GM18520 (cell line): ENCODE measurements around the gene MAP3K14.

Experiments
- ATAC-seq: cut with Tn5 transposase; IDR thresholded peaks from one replicate; pipeline ENCODE4 v1.9.1; 2021; ENCODE audit not compliant: unreplicated experiment

Gene MAP3K14

GRCh38 chr17:45317111-45317928, 500 bp upstream of the MAP3K14 start:
- ATAC-seq, result peak; percentile 61

DNA sequence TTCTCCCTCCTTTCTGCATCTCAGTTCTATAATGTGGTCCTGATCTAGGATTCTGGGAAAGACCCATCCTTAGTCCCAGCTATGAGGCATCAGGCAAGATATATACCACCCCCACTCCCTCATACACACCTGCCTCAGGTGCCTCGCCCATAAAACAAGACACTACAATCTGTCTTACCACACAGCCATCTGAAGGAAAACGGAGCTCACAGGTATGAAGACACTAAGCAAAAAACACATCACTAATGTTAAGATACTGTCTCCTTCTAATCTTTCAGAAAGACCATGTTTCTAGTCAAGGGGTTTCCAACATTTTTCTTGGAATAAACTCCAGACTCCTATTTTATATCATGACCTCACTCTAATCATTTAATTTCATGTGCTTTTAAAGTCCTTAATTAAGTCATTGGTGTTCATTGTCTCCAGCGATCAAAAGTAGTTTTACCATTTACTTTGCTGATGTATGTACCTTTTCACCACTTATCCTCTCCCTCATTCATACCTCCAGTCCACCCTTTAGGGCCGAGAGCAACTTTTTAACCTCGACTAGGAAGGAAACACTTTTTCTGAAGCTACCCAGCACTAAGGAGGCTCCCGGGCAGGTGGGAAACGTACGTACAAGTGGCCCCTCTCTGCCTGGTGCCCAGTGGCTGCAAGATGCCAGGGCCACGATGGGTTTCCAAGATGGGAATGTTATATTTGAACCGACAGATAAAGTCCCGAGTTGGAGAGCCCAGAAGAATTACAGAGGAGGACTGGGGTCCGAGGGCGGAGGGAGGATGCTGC, 979 bp downstream of the MAP3K14 start:
- ATAC-seq, result no peak

- no peak for ATAC-seq
These were observed 1.8 kb downstream of the MAP3K14 start for GRCh38 chr17:45314741-45315647.

GRCh38 chr17:45313996-45314740, 2.7 kb downstream of the MAP3K14 start:
- no peak for ATAC-seq

DNA sequence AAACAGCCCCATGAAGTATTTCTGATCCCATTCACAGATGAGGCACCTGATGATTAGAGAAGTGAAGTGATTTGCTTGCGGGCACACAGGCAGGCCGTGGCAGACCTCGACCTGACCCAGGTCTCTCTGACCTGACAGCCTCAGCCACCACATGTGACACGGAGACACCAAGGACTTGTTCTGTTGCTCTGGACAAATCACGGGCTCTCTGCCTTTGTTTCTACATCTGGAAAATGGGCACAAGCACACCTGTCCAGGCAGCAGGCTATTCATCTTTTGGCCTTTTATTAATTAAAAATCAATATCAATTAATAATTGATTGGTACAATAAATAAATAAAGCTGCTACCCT, 3.4 kb downstream of the MAP3K14 start:
- no peak for ATAC-seq

GRCh38 chr17:45312477-45313420, 4.1 kb downstream of the MAP3K14 start:
- ATAC-seq, result no peak

DNA sequence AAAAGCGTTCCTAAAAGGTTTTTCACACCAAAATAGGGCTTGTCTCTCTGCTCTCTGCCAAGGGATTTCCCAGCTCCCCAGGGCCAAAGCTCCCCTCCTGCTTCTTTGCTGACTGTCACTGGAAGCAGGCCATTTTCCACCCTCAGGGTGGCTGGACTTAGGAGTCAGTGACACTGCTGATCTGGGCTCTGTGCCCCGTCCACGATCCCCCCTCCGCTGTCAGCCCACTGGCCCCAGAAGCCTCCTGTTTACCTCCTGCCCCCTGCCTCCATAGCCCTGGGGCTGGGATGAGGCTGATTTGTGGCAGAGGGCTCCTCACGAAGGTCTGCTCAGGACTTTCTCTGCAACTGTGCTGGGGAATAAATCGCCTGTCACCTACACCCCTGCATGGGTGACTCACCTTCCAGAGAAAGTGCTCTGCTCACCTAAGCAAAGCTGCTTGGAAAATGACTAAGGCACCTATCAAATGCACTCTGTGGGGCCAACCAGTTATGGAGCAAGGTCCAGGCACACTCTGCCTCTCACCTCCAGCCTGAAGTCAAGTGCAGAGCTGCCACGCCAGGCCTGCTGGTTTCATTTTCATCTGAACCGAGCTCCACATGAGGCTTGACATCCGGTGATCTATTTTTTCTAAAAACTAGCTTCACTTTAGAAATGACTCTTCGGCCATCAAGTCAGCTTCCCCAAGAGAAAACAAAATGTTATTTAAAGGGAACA, 4.9 kb downstream of the MAP3K14 start:
- ATAC-seq, result peak; percentile 18

DNA sequence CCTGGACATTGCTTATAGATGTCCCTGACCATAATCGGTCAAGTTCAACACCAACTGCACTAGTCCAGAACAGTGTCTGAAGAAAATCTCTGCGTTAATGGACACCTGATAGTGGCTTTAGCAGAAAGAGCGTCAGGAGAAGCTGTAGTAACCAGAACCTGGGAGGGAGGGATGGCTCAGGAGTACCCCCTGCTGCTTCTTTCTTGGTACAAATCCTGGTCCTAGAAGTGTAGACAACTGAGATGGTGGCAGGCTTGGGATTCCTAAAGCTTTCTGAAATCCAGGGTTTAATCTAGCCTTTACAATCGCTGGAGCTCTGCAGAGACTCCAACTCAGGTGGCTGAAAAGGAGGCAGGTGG, 5.4 kb downstream of the MAP3K14 start:
- ATAC-seq, result no peak

- ATAC-seq, result no peak
These were observed 6.2 kb downstream of the MAP3K14 start for GRCh38 chr17:45310380-45311324.

GRCh38 chr17:45309400-45309799, 7.4 kb downstream of the MAP3K14 start:
- no peak for ATAC-seq

DNA sequence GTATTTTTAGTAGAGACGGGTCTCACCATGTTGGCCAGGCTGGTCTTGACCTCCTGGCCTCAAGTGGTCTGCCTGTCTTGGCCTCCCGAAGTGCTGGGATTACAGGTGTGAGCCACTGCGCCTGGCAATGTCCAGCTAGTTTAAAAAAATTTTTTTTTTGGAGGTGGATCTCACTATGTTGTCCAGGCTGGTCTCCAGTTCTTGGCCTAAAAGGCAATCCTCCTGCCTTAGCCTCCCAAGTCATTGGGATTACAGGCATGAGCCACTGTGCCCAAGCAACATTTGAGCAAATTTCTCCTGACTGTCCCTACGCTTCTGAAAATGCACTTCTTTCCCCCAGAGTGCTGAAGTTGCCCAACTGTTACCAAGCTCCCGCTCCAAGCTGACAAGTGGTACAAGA, 8.0 kb downstream of the MAP3K14 start:
- ATAC-seq, result no peak

DNA sequence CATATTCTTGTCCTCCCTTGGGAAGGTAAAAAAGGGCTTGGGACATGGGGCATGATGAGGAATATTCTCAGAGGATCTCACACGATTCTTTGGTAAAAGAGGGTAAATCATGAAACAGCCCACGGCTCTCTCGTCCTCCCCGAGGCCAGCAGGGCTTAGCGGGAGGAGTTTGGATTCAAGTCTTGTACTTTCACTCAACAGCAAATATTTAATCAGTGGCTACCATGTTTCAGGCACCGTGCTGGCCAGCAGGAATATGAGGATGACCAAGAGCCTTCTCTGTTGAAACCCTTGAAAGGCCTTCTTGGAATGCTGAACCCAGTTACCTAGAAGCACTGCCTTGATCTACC, 8.8 kb downstream of the MAP3K14 start:
- ATAC-seq, result no peak

GRCh38 chr17:45307290-45308015, 9.4 kb downstream of the MAP3K14 start:
- ATAC-seq, result no peak

DNA sequence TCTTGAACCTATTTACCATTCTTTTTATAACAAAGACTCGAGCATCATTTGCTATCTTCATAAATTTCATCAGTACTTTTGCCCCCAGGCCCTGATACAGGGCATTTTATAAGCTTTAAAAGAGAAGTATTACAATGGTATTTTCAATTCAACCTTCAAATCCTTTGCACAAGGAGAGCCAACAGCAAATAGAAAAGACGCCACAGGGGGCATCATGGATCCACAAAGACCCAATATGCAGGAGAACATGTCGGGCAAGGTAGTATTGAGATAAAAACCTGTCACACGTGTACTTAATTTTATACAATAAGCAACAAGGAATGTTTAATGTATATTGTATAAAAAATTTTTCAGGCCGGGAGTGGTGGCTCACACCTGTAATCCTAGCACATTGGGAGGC, 10.2 kb downstream of the MAP3K14 start:
- ATAC-seq, result no peak

GRCh38 chr17:45306094-45306493, 10.7 kb downstream of the MAP3K14 start:
- no peak for ATAC-seq

- ATAC-seq, result no peak
These were observed 11.2 kb downstream of the MAP3K14 start for GRCh38 chr17:45305530-45306087.

- peak; percentile 38 for ATAC-seq
These were observed 14.1 kb downstream of the MAP3K14 start for GRCh38 chr17:45302649-45303173.
